Spleen (tissue), 11 donors: Measurements from ENCODE around the gene MYL5. TPM values are rescaled to one million over a fixed set of nuclear protein-coding genes. Genes with fewer than 3 reads are reported as not detected.
"Not testable (repeated sequence)": the region's sequence is repeated elsewhere in the genome, so short reads cannot be mapped to it uniquely, and the experiment has no call there.

ENCODE experiments used
- DNase-seq: peaks from one replicate; pipeline ENCODE4 v3.0.0-alpha.2; 2020
- H3K27ac ChIP-seq, 8 donors: fragments of 200-600 bp; sonication (generic) in 7 of 8; 1 replicate in 4 of 8; 2 replicates in 4 of 8; pipeline versions ENCODE4 v1.5.0 to v1.8.0; 2016 to 2021; ENCODE audit warnings: inconsistent platforms in 4 of 8, mild to moderate bottlenecking in 4 of 8, moderate library complexity in 1 of 8
- H3K27me3 ChIP-seq, 7 donors: fragments of 200-600 bp; sonication (generic) in 6 of 7; replicated peaks in 1 of 7; 1 replicate in 4 of 7; 2 replicates in 3 of 7; pipeline versions ENCODE4 v1.5.0 to v1.8.0; 2016 to 2021; ENCODE audit warnings: inconsistent platforms in 3 of 7, mild to moderate bottlenecking in 1 of 7
- H3K36me3 ChIP-seq, 6 donors: fragments of 200-600 bp; sonication (generic) in 5 of 6; 1 replicate in 4 of 6; 2 replicates in 2 of 6; pipeline versions ENCODE4 v1.5.0 to v1.8.0; 2016 to 2021; ENCODE audit warnings: inconsistent platforms in 2 of 6
- H3K4me1 ChIP-seq, 6 donors: fragments of 200-600 bp; sonication (generic) in 5 of 6; 1 replicate in 3 of 6; 2 replicates in 3 of 6; pipeline versions ENCODE4 v1.5.0 to v1.8.0; 2016 to 2021; ENCODE audit warnings: inconsistent platforms in 3 of 6
- H3K4me3 ChIP-seq, 8 donors: fragments of 200-600 bp; sonication (generic) in 7 of 8; 1 replicate in 4 of 8; 2 replicates in 4 of 8; pipeline versions ENCODE4 v1.5.0 to v1.8.0; 2016 to 2021; ENCODE audit warnings: inconsistent platforms in 4 of 8, mild to moderate bottlenecking in 4 of 8, moderate library complexity in 2 of 8
- H3K9me3 ChIP-seq, 8 donors: fragments of 200-600 bp; sonication (generic) in 7 of 8; 1 replicate in 4 of 8; 2 replicates in 4 of 8; pipeline versions ENCODE4 v1.5.0 to v1.8.0; 2016 to 2021; ENCODE audit warnings: inconsistent platforms in 4 of 8
- CTCF ChIP-seq, 11 experiments: fragments of 200-600 bp in 7 of 11; fragments of 450-650 bp in 4 of 11; sonication (generic) in 4 of 11; IDR thresholded peaks in 8 of 11; conservative IDR thresholded peaks in 3 of 11; 1 replicate in 7 of 11; 2 replicates in 4 of 11; pipeline versions ENCODE4 v1.4.0 to v1.8.0; 2016 to 2021; ENCODE audit warnings: antibody characterized with exemption in 11 of 11, inconsistent platforms in 4 of 11, mild to moderate bottlenecking in 1 of 11
- POLR2A ChIP-seq, 3 donors: fragments of 450-650 bp; IDR thresholded peaks; one replicate each; pipeline ENCODE4 v1.5.1; 2017; ENCODE audit warnings: antibody characterized with exemption in 3 of 3, mild to moderate bottlenecking in 1 of 3
- POLR2AphosphoS5 ChIP-seq, 3 donors: sonication (generic); formaldehyde crosslinking; IDR thresholded peaks; one replicate each; pipeline ENCODE4 v1.5.1; 2017; ENCODE audit warnings: antibody characterized with exemption in 3 of 3
- WGBS, 5 donors: extraction: QIAGEN DNeasy Blood & Tissue Kit in 3 of 5; methylation state at CpG; one replicate each; pipeline versions ENCODE4 v1.1.5 to v1.1.7; 2013 to 2018; 5-methylcytosine and 5-hydroxymethylcytosine counted together
- intact Hi-C: fragments of 100-400 bp; cut with DNase I; formaldehyde crosslinking; loops from one replicate; pipeline ENCODE4 v1.15.0; 2023; ENCODE audit warnings: low total_unique reads
- polyA plus RNA-seq, 3 donors: library from polyadenylated mRNA; stranded (reverse); fragments of 200-250 nt; gene quantifications; one replicate each; pipeline ENCODE4 v1.2.1, GENCODE V29; 2013
- total RNA-seq, 7 donors: library from RNA; depleted of rRNA in 3 of 7; stranded (reverse); fragments of >200 nt in 3 of 7; fragmentation: NEBNext Ultra II Directional in 4 of 7; extraction: Animal tissue kit (Norgen Biotek cat#: 25700) in 4 of 7; gene quantifications; one replicate each; pipeline versions ENCODE4 v1.1.0 to v1.2.1, GENCODE V29; 2016 to 2021
- donor health status: healthy with polysubstance abuse.
- donor health status: DM: no; HTN: no; CAD: no; lungs with moderate emphysema.
- donor health status: DM: no; HTN: no; CAD: no.
- donor health status: Bipolar disorder and iron deficiency.
- donor health status: healthy.
- donor health status: DM: no; HTN: no; CAD: no.
- donor health status: DM: yes; HTN: yes; CAD: no.

Gene MYL5
- total and polyA plus RNA-seq, 10 donors, result 9.2 to 32.6 (median 19.2) TPM

GRCh38 chr4:666822-667544 lies 7.4 kb upstream of the MYL5 start:
- 86 to 94% (median 89%) methylated on average over 19 to 28 of the region's 28 CpGs for WGBS, 5 donors
- TF ChIP-seq POLR2A (IDR thresholded peaks at IDR 0.05), result no peak
- no peak for TF ChIP-seq CTCF (IDR thresholded peaks at IDR 0.05 in 8 of 11, conservative IDR thresholded peaks at IDR 0.05 in 3 of 11)
- TF ChIP-seq POLR2AphosphoS5 (IDR thresholded peaks at IDR 0.05), result peak in 1 of 3 donors; percentile 46
- H3K27me3 ChIP-seq, result no peaks in the 10 kb centered on the region
- H3K36me3 ChIP-seq, result peaks cover 0 to 23% (median 16%) of the 10 kb centered on the region in 6 donors
- no peak overlapping the region for H3K4me3 ChIP-seq
- intact Hi-C loops, result no loop called here
- H3K9me3 ChIP-seq, result no peaks in the 10 kb centered on the region
- H3K27ac ChIP-seq, result no peak overlapping the region
- peaks cover 3 to 34% (median 19%) of the 10 kb centered on the region in 6 donors for H3K4me1 ChIP-seq
- DNase-seq, result peak; percentile 75

- DNase-seq, result peak; percentile 57
- TF ChIP-seq POLR2AphosphoS5 (IDR thresholded peaks at IDR 0.05), result no peak
- no peak for TF ChIP-seq CTCF (IDR thresholded peaks at IDR 0.05 in 8 of 11, conservative IDR thresholded peaks at IDR 0.05 in 3 of 11)
- no peak for TF ChIP-seq POLR2A (IDR thresholded peaks at IDR 0.05)
- WGBS, 5 donors, result 68 to 83% (median 77%) methylated on average over 10 of the region's 10 CpGs
Measured at GRCh38 chr4:667545-667925, 6.8 kb upstream of the MYL5 start.

GRCh38 chr4:668219-668618 lies 6.1 kb upstream of the MYL5 start:
- 90 to 96% (median 94%) methylated on average over 6 of the region's 6 CpGs for WGBS, 5 donors
- H3K27ac ChIP-seq, H3K27me3 ChIP-seq, H3K4me3 ChIP-seq, intact Hi-C loops, H3K9me3 ChIP-seq, DNase-seq: not testable (repeated sequence)
- Histone ChIP-seq H3K4me1 (peaks cover 6 to 32% (median 21%) of the 10 kb centered on the region in 6 donors), H3K36me3 (peaks cover 0 to 34% (median 26%) of the 10 kb centered on the region in 6 donors)

More at GRCh38 chr4:667545-667925, 6.8 kb upstream of the MYL5 start:
- Histone ChIP-seq H3K36me3 (peaks cover 0 to 27% (median 22%) of the 10 kb centered on the region in 6 donors), H3K27me3 (no peaks in the 10 kb centered on the region), H3K4me3 (no peak overlapping the region), H3K9me3 (no peaks in the 10 kb centered on the region), H3K27ac (no peak overlapping the region), H3K4me1 (peaks cover 4 to 32% (median 20%) of the 10 kb centered on the region in 6 donors)
- intact Hi-C loops, result no loop called here

GRCh38 chr4:669806-670559 lies 4.4 kb upstream of the MYL5 start:
- 93 to 97% (median 95%) methylated on average over 11 of the region's 11 CpGs for WGBS, 5 donors
- H3K36me3 ChIP-seq, result peaks cover 0 to 34% (median 26%) of the 10 kb centered on the region in 6 donors
- H3K27ac ChIP-seq, intact Hi-C loops, H3K27me3 ChIP-seq, H3K9me3 ChIP-seq, H3K4me3 ChIP-seq: not testable (repeated sequence)
- TF ChIP-seq POLR2AphosphoS5 (IDR thresholded peaks at IDR 0.05), result peak in 2 of 3 donors; percentile 22 to 32
- DNase-seq, result peak; percentile 61
- peaks cover 10 to 25% (median 18%) of the 10 kb centered on the region in 6 donors for H3K4me1 ChIP-seq

- WGBS, 5 donors, result 72 to 100% (median 93%) methylated on average over 2 to 3 of the region's 3 CpGs
Measured at GRCh38 chr4:671769-672168, 2.6 kb upstream of the MYL5 start.

More at GRCh38 chr4:671769-672168, 2.6 kb upstream of the MYL5 start:
- Histone ChIP-seq H3K9me3 (no peaks in the 10 kb centered on the region), H3K4me1 (peaks cover 19 to 35% (median 32%) of the 10 kb centered on the region in 6 donors), H3K27me3 (no peaks in the 10 kb centered on the region), H3K4me3 (no peak overlapping the region), H3K27ac (no peak overlapping the region), H3K36me3 (peaks cover 0 to 34% (median 26%) of the 10 kb centered on the region in 6 donors)
- peak; percentile 69 for DNase-seq
- TF ChIP-seq POLR2AphosphoS5 (IDR thresholded peaks at IDR 0.05), result no peak
- intact Hi-C loops, result no loop called here
